Sigmoid colon (tissue), 7 donors: ENCODE measurements around the gene C1orf232. TPM values are rescaled to one million over a fixed set of nuclear protein-coding genes. Genes with fewer than 3 reads are reported as not detected.

ENCODE experiments used
- DNase-seq: peaks from one replicate; pipeline ENCODE4 v3.0.0-alpha.2; 2019
- H3K27ac ChIP-seq, 4 donors: fragments of 200-600 bp; sonication (generic); one replicate each; pipeline ENCODE4 v1.5.1; 2016 to 2019; ENCODE audit warnings: mild to moderate bottlenecking in 1 of 4
- H3K27me3 ChIP-seq, 3 donors: fragments of 200-600 bp; sonication (generic); one replicate each; pipeline ENCODE4 v1.5.1; 2019; ENCODE audit warnings: mild to moderate bottlenecking in 1 of 3
- H3K36me3 ChIP-seq, 4 donors: fragments of 200-600 bp; sonication (generic); one replicate each; pipeline ENCODE4 v1.5.1; 2016 to 2019
- H3K4me1 ChIP-seq, 4 donors: fragments of 200-600 bp; sonication (generic); one replicate each; pipeline ENCODE4 v1.5.1; 2017 to 2019
- H3K4me3 ChIP-seq, 4 donors: fragments of 200-600 bp; sonication (generic); one replicate each; pipeline ENCODE4 v1.5.1; 2017 to 2019; ENCODE audit warnings: mild to moderate bottlenecking in 2 of 4, moderate library complexity in 1 of 4
- H3K9me3 ChIP-seq, 4 donors: fragments of 200-600 bp in 3 of 4; sonication (generic) in 3 of 4; one replicate each; pipeline versions ENCODE4 v1.5.1 to v1.6.1; 2013 to 2019
- CTCF ChIP-seq, 4 experiments: fragments of 450-650 bp in 3 of 4; fragments of 200-600 bp in 1 of 4; IDR thresholded peaks; one replicate each; pipeline ENCODE4 v1.5.1; 2016 to 2019; ENCODE audit warnings: antibody characterized with exemption in 4 of 4, mild to moderate bottlenecking in 3 of 4, moderate library complexity in 2 of 4
- EP300 ChIP-seq, 4 donors: sonication (generic); formaldehyde crosslinking; IDR thresholded peaks; one replicate each; pipeline ENCODE4 v1.6.1; 2017; ENCODE audit warnings: antibody characterized with exemption in 4 of 4
- POLR2A ChIP-seq, 2 donors: fragments of 450-650 bp; IDR thresholded peaks; one replicate each; pipeline ENCODE4 v1.6.1; 2016; ENCODE audit warnings: antibody characterized with exemption in 2 of 2, mild to moderate bottlenecking in 2 of 2, moderate library complexity in 2 of 2
- POLR2AphosphoS5 ChIP-seq, 4 donors: sonication (generic); formaldehyde crosslinking; IDR thresholded peaks; one replicate each; pipeline ENCODE4 v1.6.1; 2017; ENCODE audit warnings: antibody characterized with exemption in 4 of 4
- WGBS, 2 donors: extraction: QIAGEN DNeasy Blood & Tissue Kit; methylation state at CpG; one replicate each; pipeline ENCODE4 v1.1.7; 2013; 5-methylcytosine and 5-hydroxymethylcytosine counted together
- intact Hi-C: fragments of 100-400 bp; cut with DNase I; formaldehyde crosslinking; loops from one replicate; pipeline ENCODE4 v1.15.1; 2023
- polyA plus RNA-seq, 3 donors: library from polyadenylated mRNA; stranded (reverse); fragments of 200-250 nt; gene quantifications; one replicate each; pipeline ENCODE4 v1.2.3, GENCODE V29; 2013
- total RNA-seq, 4 donors: library from RNA; depleted of rRNA; stranded (reverse); fragments of >200 nt; gene quantifications; one replicate each; pipeline ENCODE4 v1.1.0, GENCODE V29; 2016
- donor health status: healthy with polysubstance abuse.
- donor health status: Bipolar disorder and iron deficiency.
- donor health status: healthy.

C1orf232 gene
- total and polyA plus RNA-seq, 7 donors = not detected

DNA sequence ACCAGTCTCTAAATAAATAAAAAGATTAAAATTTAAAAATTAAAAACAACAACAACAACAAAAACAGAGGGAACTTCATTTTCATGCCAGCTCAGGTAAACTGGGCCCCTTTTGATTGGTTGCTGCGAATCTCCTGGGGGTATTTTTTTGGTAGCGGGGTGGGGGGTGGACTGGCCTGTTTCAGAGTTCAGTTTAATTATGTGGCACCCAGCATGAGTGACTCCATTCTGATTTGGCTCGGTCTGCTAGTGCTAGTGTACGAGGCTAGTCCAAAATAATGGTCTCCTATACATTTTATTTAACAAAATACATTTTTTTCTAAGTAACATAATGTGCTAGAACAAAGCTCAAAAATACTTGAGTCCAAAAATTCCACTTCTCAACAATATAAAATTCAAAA, 39.0 kb downstream of the C1orf232 start:
- H3K4me3 ChIP-seq = no peak overlapping the region
- H3K27me3 ChIP-seq = no peaks in the 10 kb centered on the region
- 90 to 95% methylated on average over 4 of the region's 4 CpGs for WGBS, 2 donors
- H3K36me3 ChIP-seq = no peaks in the 10 kb centered on the region
- DNase-seq = no peak
- H3K4me1 ChIP-seq = peaks cover 0 to 11% (median 2%) of the 10 kb centered on the region in 4 donors
- intact Hi-C loops = no loop called here
- no peaks in the 10 kb centered on the region for H3K9me3 ChIP-seq
- TF ChIP-seq EP300 (IDR thresholded peaks at IDR 0.05) (no peak), CTCF (IDR thresholded peaks at IDR 0.05) (no peak)
- no peak overlapping the region for H3K27ac ChIP-seq

GRCh38 chr1:26127235-26128163, 41.3 kb downstream of the C1orf232 start:
- H3K27me3 ChIP-seq = no peaks in the 10 kb centered on the region
- H3K27ac ChIP-seq = peak overlapping the region in 3 of 4 donors; percentile 24 to 50 (median 32)
- no peaks in the 10 kb centered on the region for H3K36me3 ChIP-seq
- no peaks in the 10 kb centered on the region for H3K9me3 ChIP-seq
- no peak overlapping the region for H3K4me3 ChIP-seq
- TF ChIP-seq CTCF (IDR thresholded peaks at IDR 0.05) = no peak
- TF ChIP-seq EP300 (IDR thresholded peaks at IDR 0.05) = no peak
- TF ChIP-seq POLR2A (IDR thresholded peaks at IDR 0.05) = no peak
- no peak for TF ChIP-seq POLR2AphosphoS5 (IDR thresholded peaks at IDR 0.05)
- 12 to 34% methylated on average over 13 of the region's 13 CpGs for WGBS, 2 donors
- no peak for DNase-seq
- H3K4me1 ChIP-seq = peaks cover 0 to 22% (median 14%) of the 10 kb centered on the region in 4 donors
- intact Hi-C loops = no loop called here

DNA sequence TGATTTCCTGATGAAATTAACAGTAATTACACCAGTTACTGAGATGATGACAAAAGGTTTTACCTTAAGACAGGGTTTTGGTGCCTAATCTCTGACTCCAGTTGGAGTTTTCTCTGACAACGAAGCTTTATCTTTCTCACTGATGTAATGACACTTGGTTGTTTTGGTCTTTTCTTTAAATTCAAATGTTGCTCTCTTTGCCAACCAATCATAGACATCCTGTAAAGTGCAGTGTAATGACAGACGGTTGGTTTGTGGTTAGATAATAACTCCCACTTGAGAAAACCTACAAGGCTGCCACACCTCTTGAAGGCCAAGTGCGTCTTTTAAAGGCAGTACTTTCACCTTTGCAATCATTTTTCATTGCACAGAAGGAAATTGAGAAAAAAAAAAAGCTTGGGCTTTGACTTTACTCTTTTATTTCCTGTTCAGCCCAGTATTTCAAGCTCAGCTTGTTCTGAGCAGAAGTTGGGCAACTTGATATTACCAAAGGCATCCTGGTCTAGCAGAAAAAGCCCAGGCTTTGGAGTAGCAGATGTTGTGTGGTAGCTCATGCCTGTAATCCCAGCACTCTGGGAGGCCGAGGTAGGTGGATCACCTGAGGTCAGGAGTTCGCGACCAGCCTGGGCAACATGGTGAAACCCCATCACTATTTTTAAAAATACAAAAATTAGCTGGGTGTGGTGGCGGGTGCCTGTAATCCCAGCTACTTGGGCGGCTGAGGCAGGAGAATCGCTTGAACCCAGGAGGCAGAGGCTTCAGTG, 42.3 kb downstream of the C1orf232 start:
- no peak for DNase-seq
- H3K4me1 ChIP-seq = peaks cover 0 to 30% (median 24%) of the 10 kb centered on the region in 4 donors
- H3K27me3 ChIP-seq = no peaks in the 10 kb centered on the region
- no peaks in the 10 kb centered on the region for H3K36me3 ChIP-seq
- peak overlapping the region; percentile 18 to 50 (median 30) for H3K27ac ChIP-seq
- WGBS, 2 donors = 9 to 36% methylated on average over 9 of the region's 9 CpGs
- TF ChIP-seq EP300 (IDR thresholded peaks at IDR 0.05) (no peak), CTCF (IDR thresholded peaks at IDR 0.05) (no peak), POLR2A (IDR thresholded peaks at IDR 0.05) (peak in 1 of 2 donors; percentile 54), POLR2AphosphoS5 (IDR thresholded peaks at IDR 0.05) (peak in 1 of 4 donors; percentile 51)
- no peak overlapping the region for H3K4me3 ChIP-seq
- intact Hi-C loops = no loop called here
- H3K9me3 ChIP-seq = no peaks in the 10 kb centered on the region

GRCh38 chr1:26125946-26126320, 42.8 kb downstream of the C1orf232 start:
- Histone ChIP-seq H3K27ac (peak overlapping the region in 3 of 4 donors; percentile 18 to 29 (median 26)), H3K36me3 (no peaks in the 10 kb centered on the region), H3K9me3 (no peaks in the 10 kb centered on the region), H3K4me3 (no peak overlapping the region), H3K4me1 (peaks cover 0 to 36% (median 28%) of the 10 kb centered on the region in 4 donors), H3K27me3 (no peaks in the 10 kb centered on the region)
- no peak for TF ChIP-seq CTCF (IDR thresholded peaks at IDR 0.05)
- no peak for TF ChIP-seq POLR2AphosphoS5 (IDR thresholded peaks at IDR 0.05)
- TF ChIP-seq POLR2A (IDR thresholded peaks at IDR 0.05) = no peak
- no peak for TF ChIP-seq EP300 (IDR thresholded peaks at IDR 0.05)
- intact Hi-C loops = no loop called here
- DNase-seq = no peak
- WGBS, 2 donors = 6 to 23% methylated on average over 1 of the region's 1 CpG
